WI38 (cell line): Measurements from ENCODE around the gene ESYT2.
"Not testable (repeated sequence)": the region's sequence is repeated elsewhere in the genome, so short reads cannot be mapped to it uniquely, and the experiment has no call there.

Source experiments
- H3K4me3 ChIP-seq: 2 replicates; pipeline ENCODE4 v1.5.1; 2011; ENCODE audit warnings: low read depth, mild to moderate bottlenecking, control low read depth, low read length
- CTCF ChIP-seq: IDR thresholded peaks from 2 replicates; pipeline ENCODE4 v1.5.1; 2012; ENCODE audit warnings: low read depth, mild to moderate bottlenecking, control low read depth, low read length

The ESYT2 gene, protein sequence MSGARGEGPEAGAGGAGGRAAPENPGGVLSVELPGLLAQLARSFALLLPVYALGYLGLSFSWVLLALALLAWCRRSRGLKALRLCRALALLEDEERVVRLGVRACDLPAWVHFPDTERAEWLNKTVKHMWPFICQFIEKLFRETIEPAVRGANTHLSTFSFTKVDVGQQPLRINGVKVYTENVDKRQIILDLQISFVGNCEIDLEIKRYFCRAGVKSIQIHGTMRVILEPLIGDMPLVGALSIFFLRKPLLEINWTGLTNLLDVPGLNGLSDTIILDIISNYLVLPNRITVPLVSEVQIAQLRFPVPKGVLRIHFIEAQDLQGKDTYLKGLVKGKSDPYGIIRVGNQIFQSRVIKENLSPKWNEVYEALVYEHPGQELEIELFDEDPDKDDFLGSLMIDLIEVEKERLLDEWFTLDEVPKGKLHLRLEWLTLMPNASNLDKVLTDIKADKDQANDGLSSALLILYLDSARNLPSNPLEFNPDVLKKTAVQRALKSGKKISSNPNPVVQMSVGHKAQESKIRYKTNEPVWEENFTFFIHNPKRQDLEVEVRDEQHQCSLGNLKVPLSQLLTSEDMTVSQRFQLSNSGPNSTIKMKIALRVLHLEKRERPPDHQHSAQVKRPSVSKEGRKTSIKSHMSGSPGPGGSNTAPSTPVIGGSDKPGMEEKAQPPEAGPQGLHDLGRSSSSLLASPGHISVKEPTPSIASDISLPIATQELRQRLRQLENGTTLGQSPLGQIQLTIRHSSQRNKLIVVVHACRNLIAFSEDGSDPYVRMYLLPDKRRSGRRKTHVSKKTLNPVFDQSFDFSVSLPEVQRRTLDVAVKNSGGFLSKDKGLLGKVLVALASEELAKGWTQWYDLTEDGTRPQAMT

GRCh38 chr7:158829342-158830210, at the start of gene ESYT2:
ESYT2 (minus strand) TSS chr7:158829509; CDS start chr7:158829418, 91 bp downstream.
- H3K4me3 ChIP-seq: peak within 1 kb of the TSS; percentile 82
- peak; percentile 12; the same call in 1 of the 2 replicates for TF ChIP-seq CTCF

DNA sequence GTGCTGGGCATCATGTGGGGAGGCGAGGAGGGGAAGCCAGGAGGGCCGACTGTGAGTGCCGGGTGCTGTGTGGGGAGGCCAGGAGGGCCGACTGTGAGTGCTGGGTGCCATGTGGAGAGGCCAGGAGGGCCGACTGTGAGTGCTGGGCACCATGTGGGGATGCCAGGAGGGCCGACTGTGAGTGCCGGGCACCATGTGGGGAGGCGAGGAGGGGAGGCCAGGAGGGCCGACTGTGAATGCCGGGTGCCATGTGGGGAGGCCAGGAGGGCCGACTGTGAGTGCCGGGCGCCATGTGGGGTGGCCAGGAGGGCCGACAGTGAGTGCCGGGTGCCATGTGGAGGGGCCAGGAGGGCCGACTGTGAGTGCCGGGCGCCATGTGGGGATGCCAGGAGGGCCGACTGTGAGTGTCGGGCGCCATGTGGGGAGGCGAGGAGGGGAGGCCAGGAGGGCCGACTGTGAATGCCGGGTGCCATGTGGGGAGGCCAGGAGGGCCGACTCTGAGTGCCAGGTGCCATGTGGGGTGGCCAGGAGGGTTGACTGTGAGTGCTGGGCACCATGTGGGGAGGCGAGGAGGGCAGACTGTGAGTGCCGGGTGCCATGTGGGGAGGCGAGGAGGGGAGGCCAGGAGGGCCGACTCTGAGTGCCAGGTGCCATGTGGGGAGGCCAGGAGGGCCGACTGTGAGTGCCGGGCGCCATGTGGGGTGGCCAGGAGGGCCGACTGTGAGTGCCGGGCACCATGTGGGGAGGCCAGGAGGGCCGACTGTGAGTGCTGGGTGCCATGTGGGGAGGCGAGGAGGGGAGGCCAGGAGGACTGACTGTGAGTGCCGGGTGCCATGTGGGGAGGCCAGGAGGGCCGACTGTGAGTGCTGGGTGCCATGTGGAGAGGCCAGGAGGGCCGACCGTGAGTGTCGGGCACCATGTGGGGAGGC, 49.1 kb upstream of the ESYT2 start:
- H3K4me3 ChIP-seq: not testable (repeated sequence)

- no peak overlapping the region for H3K4me3 ChIP-seq
- TF ChIP-seq CTCF: no peak
Observed at GRCh38 chr7:158876984-158877383, 47.7 kb upstream of the ESYT2 start.

- no peak for TF ChIP-seq CTCF
- no peak overlapping the region for H3K4me3 ChIP-seq
Observed at GRCh38 chr7:158869876-158870275, 40.6 kb upstream of the ESYT2 start.

GRCh38 chr7:158868764-158869410, 39.6 kb upstream of the ESYT2 start:
- H3K4me3 ChIP-seq: no peak overlapping the region
- no peak for TF ChIP-seq CTCF

DNA sequence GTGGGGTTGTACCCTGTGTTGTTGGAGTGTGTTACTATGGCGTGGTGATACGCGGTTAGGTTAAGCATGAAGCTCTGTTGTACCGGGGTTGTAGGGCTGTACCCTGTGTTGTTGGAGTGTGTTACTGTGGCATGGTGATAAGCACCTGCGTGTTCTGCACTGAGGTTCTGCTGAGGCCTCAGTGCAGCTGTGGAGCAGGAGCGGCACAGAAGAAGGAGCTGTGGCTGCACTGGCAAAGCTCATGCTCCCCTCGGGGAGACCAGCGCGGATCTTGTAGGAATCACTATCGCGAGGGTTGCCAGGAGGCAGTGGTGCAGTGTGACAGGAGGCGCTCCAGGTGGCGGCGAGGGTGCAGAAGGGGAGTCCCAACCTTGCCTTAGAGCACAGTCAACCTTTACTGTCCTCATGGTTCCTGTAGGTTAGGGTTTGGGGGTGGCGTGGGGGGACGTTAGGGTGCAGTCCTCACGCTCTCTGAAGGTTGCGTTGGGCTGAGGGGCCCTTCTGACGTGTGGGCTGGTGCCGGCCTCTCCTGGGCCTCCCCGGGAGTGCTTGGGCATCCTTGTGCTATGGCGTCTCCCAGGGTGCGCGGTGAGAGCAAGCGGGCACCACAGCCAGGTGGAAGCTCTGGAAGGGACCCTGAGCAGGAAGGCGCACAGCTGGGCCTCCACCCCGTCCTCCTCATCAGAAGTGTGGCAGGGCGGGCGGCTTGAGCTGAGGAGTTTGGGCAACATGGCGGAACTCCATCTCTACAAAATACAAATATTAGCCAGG, 38.1 kb upstream of the ESYT2 start:
- TF ChIP-seq CTCF: no peak
- H3K4me3 ChIP-seq: no peak overlapping the region
